B cell (primary cell): ENCODE data around the gene ARPP21. TPM values are rescaled to one million over a fixed set of nuclear protein-coding genes. Genes with fewer than 3 reads are reported as not detected.

ENCODE experiments used
- ATAC-seq: fragments of 200-7000 bp; cut with Tn5 transposase; one replicate; pipeline ENCODE4 v1.10.0; 2021; ENCODE audit warnings: low read depth, mild to moderate bottlenecking, moderate number of reproducible peaks, moderate library complexity
- CTCF ChIA-PET: fragments of 350-600 bp; sonication (Branson Sonifier 250); formaldehyde crosslinking; loops from one replicate; lab custom pipeline; 2021; ENCODE audit warnings: antibody characterized with exemption, inconsistent platforms; lab: Charles Lee
- POLR2A ChIA-PET: fragments of 350-600 bp; sonication (Branson Sonifier 250); formaldehyde crosslinking; loops from one replicate; lab custom pipeline; 2021; ENCODE audit warnings: antibody characterized with exemption; lab: Charles Lee
- DNase-seq: peaks from one replicate; pipeline ENCODE4 v3.0.0; 2013
- H2AFZ ChIP-seq: 2 replicates; pipeline ENCODE4 v1.6.1; 2012; ENCODE audit warnings: mild to moderate bottlenecking, low read depth, low read length; ENCODE audit not compliant: insufficient read depth, poor library complexity, severe bottlenecking
- H3K27ac ChIP-seq, 2 donors: 1 replicate in 1 of 2; 2 replicates in 1 of 2; pipeline ENCODE4 v1.5.1; 2012 to 2013; ENCODE audit warnings: low read length in 2 of 2, mild to moderate bottlenecking in 2 of 2, moderate library complexity in 1 of 2
- H3K27me3 ChIP-seq, 4 experiments: fragments of 200-600 bp in 1 of 4; sonication (generic) in 1 of 4; replicated peaks in 1 of 4; 1 replicate in 2 of 4; 2 replicates in 2 of 4; pipeline versions ENCODE4 v1.6.1 to v1.7.0; 2013 to 2016; ENCODE audit warnings: low read length in 3 of 4, mild to moderate bottlenecking in 2 of 4, mixed read lengths in 1 of 4, moderate library complexity in 1 of 4; ENCODE audit not compliant: insufficient read depth in 4 of 4, control insufficient read depth in 3 of 4; ENCODE audit errors: control extremely low read depth in 1 of 4
- H3K36me3 ChIP-seq, 2 experiments: replicated peaks in 1 of 2; 1 replicate in 1 of 2; 2 replicates in 1 of 2; pipeline versions ENCODE4 v1.6.1 to v1.7.1; 2013; ENCODE audit warnings: low read length in 1 of 2; ENCODE audit not compliant: insufficient read depth in 2 of 2, control insufficient read depth in 1 of 2; ENCODE audit errors: control extremely low read depth in 1 of 2, extremely low read depth in 1 of 2
- H3K4me1 ChIP-seq, 2 donors: fragments of 200-600 bp in 1 of 2; sonication (generic) in 1 of 2; 1 replicate in 1 of 2; 2 replicates in 1 of 2; pipeline versions ENCODE4 v1.5.1 to v1.6.1; 2013 to 2017; ENCODE audit warnings: low read length in 2 of 2; ENCODE audit not compliant: control insufficient read depth in 2 of 2, insufficient read depth in 2 of 2
- H3K4me2 ChIP-seq: replicated peaks from 2 replicates; pipeline ENCODE3; 2012; ENCODE audit warnings: mild to moderate bottlenecking, low read depth, low read length; ENCODE audit not compliant: poor library complexity, severe bottlenecking
- H3K4me3 ChIP-seq, 5 experiments: fragments of 200-600 bp in 1 of 5; sonication (generic) in 1 of 5; 1 replicate in 3 of 5; 2 replicates in 2 of 5; pipeline versions ENCODE4 v1.5.1 to v1.7.0; 2011 to 2016; ENCODE audit warnings: low read length in 4 of 5, mild to moderate bottlenecking in 4 of 5, low read depth in 2 of 5, control low read depth in 1 of 5, moderate library complexity in 1 of 5; ENCODE audit not compliant: insufficient read depth in 1 of 5; ENCODE audit errors: control extremely low read depth in 1 of 5, extremely low read depth in 1 of 5
- H3K79me2 ChIP-seq: fragments of 200-600 bp; sonication (generic); one replicate; pipeline ENCODE4 v1.6.0; 2016; ENCODE audit warnings: low read length; ENCODE audit not compliant: control insufficient read depth, insufficient read depth
- H3K9ac ChIP-seq: fragments of 200-600 bp; sonication (generic); 2 replicates; pipeline ENCODE4 v1.6.1; 2017; ENCODE audit warnings: mild to moderate bottlenecking, low read length, moderate library complexity
- H3K9me3 ChIP-seq, 3 donors: one replicate each; pipeline versions ENCODE4 v1.6.1 to v1.7.1; 2013; ENCODE audit warnings: low read length in 2 of 3; ENCODE audit not compliant: control insufficient read depth in 2 of 3, insufficient read depth in 1 of 3; ENCODE audit errors: control extremely low read depth in 1 of 3
- H4K20me1 ChIP-seq: 2 replicates; pipeline ENCODE4 v1.6.0; 2012; ENCODE audit warnings: mild to moderate bottlenecking, low read length; ENCODE audit not compliant: insufficient read depth, control insufficient read depth, poor library complexity, severe bottlenecking
- H3K27ac Mint-ChIP-seq: one replicate; pipeline ENCODE4 v1.8.0; 2021; ENCODE audit warnings: mixed read lengths
- H3K27me3 Mint-ChIP-seq: one replicate; pipeline ENCODE4 v1.8.0; 2021; ENCODE audit warnings: mixed read lengths
- H3K4me1 Mint-ChIP-seq: one replicate; pipeline ENCODE4 v1.8.0; 2021; ENCODE audit warnings: mixed read lengths
- H3K4me3 Mint-ChIP-seq: one replicate; pipeline ENCODE4 v1.8.0; 2021; ENCODE audit warnings: mixed read lengths
- H3K9me3 Mint-ChIP-seq: one replicate; pipeline ENCODE4 v1.8.0; 2022; ENCODE audit warnings: mixed read lengths; ENCODE audit not compliant: insufficient read depth
- EZH2 ChIP-seq: IDR thresholded peaks from 2 replicates; pipeline ENCODE4 v1.6.1; 2012; ENCODE audit warnings: borderline replicate concordance, low read depth, mild to moderate bottlenecking, moderate library complexity, low read length; ENCODE audit not compliant: insufficient read depth, poor library complexity, severe bottlenecking
- whole genome bisulfite sequencing: methylation state at CpG from one replicate; pipeline ENCODE4 v1.1.5; 2013; ENCODE audit warnings: missing lambda C conversion rate; ENCODE audit not compliant: insufficient coverage; 5-methylcytosine and 5-hydroxymethylcytosine counted together
- intact Hi-C: fragments of 100-400 bp; cut with micrococcal nuclease; formaldehyde crosslinking; loops from one replicate; pipeline ENCODE4 v1.10.0; 2022
- polyA plus RNA-seq: library from polyadenylated mRNA; depleted of rRNA; stranded (reverse); fragments of >200 nt; gene quantifications from 2 replicates; pipeline ENCODE4 v1.2.3, GENCODE V29; 2012
- total RNA-seq, 2 donors: library from RNA; stranded (reverse); fragments of 120-200 nt in 1 of 2; gene quantifications; 1 replicate in 1 of 2; 2 replicates in 1 of 2; pipeline versions ENCODE4 v1.2.3 to v1.2.4, GENCODE V29; 2013 to 2022
- TF ChIP-seq, protein P1 (sequence below): fragments of 200-600 bp; IDR thresholded peaks from one replicate; pipeline ENCODE4 v1.8.0; 2022; ENCODE audit warnings: antibody characterized with exemption, mild to moderate bottlenecking

The ARPP21 gene
- total and polyA plus RNA-seq, 2 donors (not counting 1 experiment from before 2014, with no cell fraction given): 0.10 TPM; not detected in 1

DNA sequence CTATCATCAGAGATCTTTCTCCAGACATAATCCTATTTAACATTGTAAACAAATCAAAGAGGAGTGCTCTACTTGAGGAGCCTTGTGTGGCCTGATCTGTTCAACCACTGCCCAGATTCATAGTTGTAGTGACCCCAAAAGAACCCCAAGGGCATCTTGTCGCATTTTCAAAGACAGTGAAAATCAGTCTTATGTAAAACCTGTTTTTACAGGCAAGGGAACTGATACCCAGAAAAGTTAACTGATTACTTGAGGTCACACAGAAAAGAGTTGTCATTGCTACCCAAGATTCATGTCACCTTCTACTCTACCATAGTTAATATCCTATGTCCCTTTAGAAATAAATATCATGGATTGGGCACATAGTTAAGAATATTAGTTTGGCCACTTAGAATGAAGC lies 40.5 kb upstream of the ARPP21 start:
- no peaks in the 10 kb centered on the region for H3K79me2 ChIP-seq
- 63% methylated on average over 1 of the region's 1 CpG for WGBS
- ATAC-seq (no peak), DNase-seq (no peak)
- no peaks in the 10 kb centered on the region for H3K4me1 ChIP-seq
- ChIA-PET CTCF (no interaction called here), POLR2A (no interaction called here)
- no peaks in the 10 kb centered on the region for H3K36me3 ChIP-seq
- H3K27me3 Mint-ChIP-seq: no peaks in the 10 kb centered on the region
- no peak overlapping the region for H2AFZ ChIP-seq
- no peaks in the 10 kb centered on the region for H3K9me3 Mint-ChIP-seq
- no peak overlapping the region for H3K9ac ChIP-seq
- no peak for TF ChIP-seq EZH2
- TF ChIP-seq, protein P1, sequence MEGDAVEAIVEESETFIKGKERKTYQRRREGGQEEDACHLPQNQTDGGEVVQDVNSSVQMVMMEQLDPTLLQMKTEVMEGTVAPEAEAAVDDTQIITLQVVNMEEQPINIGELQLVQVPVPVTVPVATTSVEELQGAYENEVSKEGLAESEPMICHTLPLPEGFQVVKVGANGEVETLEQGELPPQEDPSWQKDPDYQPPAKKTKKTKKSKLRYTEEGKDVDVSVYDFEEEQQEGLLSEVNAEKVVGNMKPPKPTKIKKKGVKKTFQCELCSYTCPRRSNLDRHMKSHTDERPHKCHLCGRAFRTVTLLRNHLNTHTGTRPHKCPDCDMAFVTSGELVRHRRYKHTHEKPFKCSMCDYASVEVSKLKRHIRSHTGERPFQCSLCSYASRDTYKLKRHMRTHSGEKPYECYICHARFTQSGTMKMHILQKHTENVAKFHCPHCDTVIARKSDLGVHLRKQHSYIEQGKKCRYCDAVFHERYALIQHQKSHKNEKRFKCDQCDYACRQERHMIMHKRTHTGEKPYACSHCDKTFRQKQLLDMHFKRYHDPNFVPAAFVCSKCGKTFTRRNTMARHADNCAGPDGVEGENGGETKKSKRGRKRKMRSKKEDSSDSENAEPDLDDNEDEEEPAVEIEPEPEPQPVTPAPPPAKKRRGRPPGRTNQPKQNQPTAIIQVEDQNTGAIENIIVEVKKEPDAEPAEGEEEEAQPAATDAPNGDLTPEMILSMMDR: no peak
- no peak overlapping the region for H3K4me2 ChIP-seq
- no peaks in the 10 kb centered on the region for H4K20me1 ChIP-seq
- intact Hi-C loops: no loop called here
- no peak overlapping the region for H3K27ac Mint-ChIP-seq
- no peak overlapping the region for H3K27ac ChIP-seq
- H3K4me1 Mint-ChIP-seq: peaks cover 2% of the 10 kb centered on the region
- no peak overlapping the region for H3K4me3 Mint-ChIP-seq
- H3K27me3 ChIP-seq: no peaks in the 10 kb centered on the region
- no peak overlapping the region for H3K4me3 ChIP-seq
- H3K9me3 ChIP-seq: no peaks in the 10 kb centered on the region

DNA sequence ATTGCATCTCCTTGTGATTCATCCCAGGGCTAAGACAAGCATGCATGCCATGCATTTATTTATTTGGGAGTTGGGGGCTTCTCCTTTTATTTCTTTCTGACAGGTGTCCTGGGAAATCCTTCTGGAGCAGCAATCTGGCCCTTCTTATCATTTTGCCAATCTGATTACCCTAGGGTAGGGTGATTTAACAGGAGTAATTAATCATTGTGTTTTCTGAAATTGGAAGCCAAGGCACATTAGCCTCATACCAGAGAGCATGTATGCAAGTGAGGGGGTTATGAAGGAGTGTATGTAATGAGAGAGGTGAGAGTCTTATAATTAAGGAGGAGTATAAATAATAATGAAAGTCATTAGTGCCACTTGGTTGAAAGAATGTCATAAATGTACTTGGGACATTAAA lies 37.4 kb upstream of the ARPP21 start:
- ChIA-PET POLR2A (no interaction called here), CTCF (no interaction called here)
- H3K4me3 ChIP-seq: no peak overlapping the region
- no peaks in the 10 kb centered on the region for H3K79me2 ChIP-seq
- no peaks in the 10 kb centered on the region for H3K27me3 ChIP-seq
- no peak overlapping the region for H3K4me3 Mint-ChIP-seq
- H3K27ac ChIP-seq: no peak overlapping the region
- H3K27me3 Mint-ChIP-seq: no peaks in the 10 kb centered on the region
- no peak for TF ChIP-seq EZH2
- TF ChIP-seq, protein P1: no peak
- H3K4me1 ChIP-seq: no peaks in the 10 kb centered on the region
- H3K9ac ChIP-seq: no peak overlapping the region
- H3K4me1 Mint-ChIP-seq: no peaks in the 10 kb centered on the region
- H3K4me2 ChIP-seq: no peak overlapping the region
- no peak overlapping the region for H3K27ac Mint-ChIP-seq
- no peak overlapping the region for H2AFZ ChIP-seq
- no peaks in the 10 kb centered on the region for H4K20me1 ChIP-seq
- DNase-seq: no peak
- no peak for ATAC-seq
- no peaks in the 10 kb centered on the region for H3K36me3 ChIP-seq
- H3K9me3 Mint-ChIP-seq: no peaks in the 10 kb centered on the region
- H3K9me3 ChIP-seq: no peaks in the 10 kb centered on the region
- intact Hi-C loops: no loop called here
